Lung (tissue), 12 donors: ENCODE results near the gene NKAIN2. TPM values are rescaled to one million over a fixed set of nuclear protein-coding genes. Genes with fewer than 3 reads are reported as not detected.
"Not testable (repeated sequence)": the region's sequence is repeated elsewhere in the genome, so short reads cannot be mapped to it uniquely, and the experiment has no call there.

Experiments used
- ATAC-seq: fragments of 200-7000 bp; cut with Tn5 transposase; one replicate; pipeline ENCODE4 v1.9.1; 2020; ENCODE audit warnings: moderate number of reproducible peaks; ENCODE audit not compliant: insufficient read depth, low FRiP score
- DNase-seq, 3 donors: peaks; one replicate each; pipeline ENCODE4 v3.0.0-alpha.2; 2013 to 2017
- H3K27ac ChIP-seq, 2 donors: one replicate each; pipeline ENCODE4 v1.5.1; 2013; ENCODE audit warnings: mild to moderate bottlenecking in 2 of 2, moderate library complexity in 2 of 2, control low read depth in 1 of 2, inconsistent platforms in 1 of 2, low read depth in 1 of 2, low read length in 1 of 2
- H3K27me3 ChIP-seq, 3 donors: one replicate each; pipeline ENCODE4 v1.5.1; 2013; ENCODE audit warnings: low read length in 2 of 3; ENCODE audit not compliant: control insufficient read depth in 3 of 3, insufficient read depth in 3 of 3
- H3K36me3 ChIP-seq, 4 donors: one replicate each; pipeline ENCODE4 v1.5.1; 2013; ENCODE audit warnings: low read length in 4 of 4, mild to moderate bottlenecking in 1 of 4, moderate library complexity in 1 of 4; ENCODE audit not compliant: control insufficient read depth in 4 of 4, insufficient read depth in 4 of 4
- H3K4me1 ChIP-seq, 5 donors: one replicate each; pipeline ENCODE4 v1.5.1; 2013; ENCODE audit warnings: low read length in 5 of 5, mild to moderate bottlenecking in 2 of 5, moderate library complexity in 1 of 5; ENCODE audit not compliant: control insufficient read depth in 5 of 5, insufficient read depth in 5 of 5
- H3K4me3 ChIP-seq: one replicate; pipeline ENCODE4 v1.5.1; 2013; ENCODE audit warnings: mild to moderate bottlenecking, control low read depth, moderate library complexity
- H3K9ac ChIP-seq, 2 donors: one replicate each; pipeline ENCODE4 v1.5.1; 2013; ENCODE audit warnings: low read length in 2 of 2, control low read depth in 1 of 2; ENCODE audit not compliant: insufficient read depth in 1 of 2
- H3K9me3 ChIP-seq, 4 donors: one replicate each; pipeline ENCODE4 v1.5.1; 2013; ENCODE audit warnings: low read length in 3 of 4, mild to moderate bottlenecking in 1 of 4, moderate library complexity in 1 of 4; ENCODE audit not compliant: control insufficient read depth in 4 of 4, insufficient read depth in 3 of 4
- WGBS, 2 donors: extraction: QIAGEN DNeasy Blood & Tissue Kit; methylation state at CpG; one replicate each; pipeline ENCODE4 v1.1.7; 2013; 5-methylcytosine and 5-hydroxymethylcytosine counted together
- polyA plus RNA-seq, 2 donors: library from polyadenylated mRNA; stranded (reverse); fragments of 200-250 nt; gene quantifications; one replicate each; pipeline ENCODE4 v1.2.1, GENCODE V29; 2013
- total RNA-seq, 2 donors: library from RNA; depleted of rRNA in 1 of 2; stranded (reverse); fragments of >200 nt in 1 of 2; gene quantifications; one replicate each; pipeline ENCODE4 v1.2.1, GENCODE V29; 2014 to 2021
- TF ChIP-seq, protein P1 (sequence below): IDR thresholded peaks from 2 replicates; pipeline ENCODE4 v1.5.1; 2012; ENCODE audit warnings: mild to moderate bottlenecking; ENCODE audit errors: control extremely low read depth, extremely low read depth
- donor health status: control.
- donor health status: control.
- donor health status: Bipolar disorder and iron deficiency.
- donor health status: healthy.
- donor health status: DM: yes; HTN: yes; CAD: no.

Gene NKAIN2
- total and polyA plus RNA-seq, 4 donors, result 0.01 to 4.4 TPM; not detected in 2

DNA sequence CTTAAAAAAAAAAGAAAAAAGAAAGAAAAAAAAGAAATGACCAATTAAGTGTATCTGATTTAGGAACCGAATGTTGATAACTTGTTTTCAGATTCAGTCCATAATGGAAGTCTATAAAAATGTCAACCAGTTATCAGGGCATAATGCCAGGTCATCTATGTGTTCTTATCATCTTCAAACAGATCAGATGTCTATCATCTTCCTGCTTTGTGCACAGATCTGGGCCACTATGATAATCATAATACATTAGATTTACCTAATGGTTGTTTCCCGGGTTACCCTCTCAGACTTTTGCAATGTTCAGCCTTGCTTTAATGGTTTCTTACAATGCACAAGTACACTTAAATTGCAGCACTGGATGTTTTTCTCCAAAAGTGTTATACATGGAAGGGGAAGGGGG lies 100.6 kb downstream of the NKAIN2 start:
- no peak for ATAC-seq
- no peak for DNase-seq
- Histone ChIP-seq H3K4me1 (no peaks in the 10 kb centered on the region), H3K36me3 (no peaks in the 10 kb centered on the region), H3K9ac (no peak overlapping the region), H3K9me3 (peaks cover 0 to 2% (median 0%) of the 10 kb centered on the region in 4 donors), H3K27ac (no peak overlapping the region), H3K27me3 (no peaks in the 10 kb centered on the region), H3K4me3 (no peak overlapping the region)
- 56 to 60% methylated on average over 2 of the region's 2 CpGs for WGBS, 2 donors
- TF ChIP-seq, protein P1, sequence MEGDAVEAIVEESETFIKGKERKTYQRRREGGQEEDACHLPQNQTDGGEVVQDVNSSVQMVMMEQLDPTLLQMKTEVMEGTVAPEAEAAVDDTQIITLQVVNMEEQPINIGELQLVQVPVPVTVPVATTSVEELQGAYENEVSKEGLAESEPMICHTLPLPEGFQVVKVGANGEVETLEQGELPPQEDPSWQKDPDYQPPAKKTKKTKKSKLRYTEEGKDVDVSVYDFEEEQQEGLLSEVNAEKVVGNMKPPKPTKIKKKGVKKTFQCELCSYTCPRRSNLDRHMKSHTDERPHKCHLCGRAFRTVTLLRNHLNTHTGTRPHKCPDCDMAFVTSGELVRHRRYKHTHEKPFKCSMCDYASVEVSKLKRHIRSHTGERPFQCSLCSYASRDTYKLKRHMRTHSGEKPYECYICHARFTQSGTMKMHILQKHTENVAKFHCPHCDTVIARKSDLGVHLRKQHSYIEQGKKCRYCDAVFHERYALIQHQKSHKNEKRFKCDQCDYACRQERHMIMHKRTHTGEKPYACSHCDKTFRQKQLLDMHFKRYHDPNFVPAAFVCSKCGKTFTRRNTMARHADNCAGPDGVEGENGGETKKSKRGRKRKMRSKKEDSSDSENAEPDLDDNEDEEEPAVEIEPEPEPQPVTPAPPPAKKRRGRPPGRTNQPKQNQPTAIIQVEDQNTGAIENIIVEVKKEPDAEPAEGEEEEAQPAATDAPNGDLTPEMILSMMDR, result no peak

DNA sequence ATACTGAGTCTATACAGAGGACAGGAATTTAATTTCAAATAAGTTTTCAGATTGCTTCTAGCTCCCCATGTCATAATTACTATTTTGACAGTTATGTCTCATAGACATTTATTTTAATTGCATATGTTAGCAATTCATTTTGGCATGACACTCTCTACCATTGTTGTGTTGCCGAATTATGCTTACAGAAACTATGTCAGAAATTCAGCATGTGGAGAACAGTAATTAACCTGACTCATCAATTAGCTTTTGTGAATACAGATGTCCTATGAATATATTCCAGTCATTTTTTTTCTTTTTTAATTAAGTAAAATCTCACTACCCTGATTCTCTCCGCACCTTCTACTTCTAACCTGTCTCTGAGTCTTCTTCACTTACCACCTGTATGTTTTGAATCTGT lies 105.1 kb downstream of the NKAIN2 start:
- H3K36me3 ChIP-seq, result no peaks in the 10 kb centered on the region
- no peaks in the 10 kb centered on the region for H3K4me1 ChIP-seq
- H3K9me3 ChIP-seq, result no peaks in the 10 kb centered on the region
- H3K9ac ChIP-seq, result no peak overlapping the region
- DNase-seq (no peak), ATAC-seq (no peak)
- H3K4me3 ChIP-seq, result no peak overlapping the region
- no peaks in the 10 kb centered on the region for H3K27me3 ChIP-seq
- WGBS, 2 donors, result 90 to 94% methylated on average over 2 of the region's 2 CpGs
- no peak overlapping the region for H3K27ac ChIP-seq
- TF ChIP-seq, protein P1, result no peak

DNA sequence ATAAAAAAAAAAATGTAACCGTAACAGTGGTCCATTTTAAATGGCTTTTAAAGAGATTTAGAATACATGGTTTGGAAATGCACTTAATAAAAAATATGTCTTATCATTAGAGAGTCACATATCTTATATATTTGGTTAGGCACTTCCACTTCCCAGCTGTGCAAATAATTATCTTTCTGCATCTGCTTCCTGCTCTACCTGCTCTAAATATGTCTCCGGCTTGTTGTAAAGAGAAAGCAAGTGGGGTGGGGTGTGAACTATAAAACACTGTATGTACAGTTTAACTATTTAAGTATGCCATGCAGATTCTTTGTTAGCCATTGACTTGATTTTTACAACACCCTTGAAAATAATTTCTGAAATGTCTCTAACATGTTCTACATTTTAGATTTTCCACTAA lies 106.3 kb downstream of the NKAIN2 start:
- Histone ChIP-seq H3K4me3 (no peak overlapping the region), H3K27me3 (no peaks in the 10 kb centered on the region), H3K9ac (no peak overlapping the region), H3K27ac (no peak overlapping the region), H3K9me3 (no peaks in the 10 kb centered on the region), H3K36me3 (no peaks in the 10 kb centered on the region), H3K4me1 (no peaks in the 10 kb centered on the region)
- ATAC-seq (no peak), DNase-seq (no peak)
- TF ChIP-seq, protein P1, result no peak
- WGBS, 2 donors, result 35 to 45% methylated on average over 2 of the region's 2 CpGs

DNA sequence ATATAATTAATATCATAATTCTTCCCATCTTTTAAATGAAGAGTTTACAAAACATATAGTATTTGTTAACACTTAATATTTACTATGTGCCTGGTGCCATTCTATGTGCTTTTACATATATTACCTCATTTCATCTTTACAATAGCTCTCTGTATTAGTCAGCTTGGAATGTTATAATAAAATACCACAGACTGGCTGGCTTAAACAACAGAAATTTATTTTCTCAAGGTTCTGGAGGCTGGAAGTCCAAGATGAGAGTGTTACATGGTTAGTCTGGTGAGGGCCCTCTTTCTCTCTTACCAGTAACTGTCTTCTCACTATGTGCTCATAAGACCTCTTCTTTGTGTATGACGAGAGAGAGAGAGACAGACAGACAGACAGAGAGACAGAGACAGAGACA lies 110.2 kb downstream of the NKAIN2 start:
- H3K27ac ChIP-seq, result no peak overlapping the region
- H3K4me3 ChIP-seq, result no peak overlapping the region
- no peak for DNase-seq
- H3K27me3 ChIP-seq, result no peaks in the 10 kb centered on the region
- WGBS, 2 donors, result 83 to 94% methylated on average over 1 of the region's 1 CpG
- no peaks in the 10 kb centered on the region for H3K4me1 ChIP-seq
- no peak overlapping the region for H3K9ac ChIP-seq
- no peaks in the 10 kb centered on the region for H3K9me3 ChIP-seq
- TF ChIP-seq, protein P1, result no peak
- no peak for ATAC-seq
- no peaks in the 10 kb centered on the region for H3K36me3 ChIP-seq

DNA sequence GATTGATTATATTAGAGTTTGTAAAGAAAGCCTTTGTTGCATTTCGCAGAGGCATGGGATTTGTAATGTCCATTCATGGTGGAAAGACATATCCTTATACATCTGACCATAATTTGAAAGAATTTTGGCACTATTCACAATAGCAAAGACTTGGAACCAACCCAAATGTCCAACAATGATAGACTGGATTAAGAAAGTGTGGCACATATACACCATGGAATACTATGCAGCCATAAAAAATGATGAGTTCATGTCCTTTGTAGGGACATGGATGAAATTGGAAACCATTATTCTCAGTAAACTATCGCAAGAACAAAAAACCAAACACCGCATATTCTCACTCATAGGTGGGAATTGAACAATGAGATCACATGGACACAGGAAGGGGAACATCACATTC lies 119.7 kb downstream of the NKAIN2 start:
- H3K36me3 ChIP-seq, ATAC-seq, H3K4me1 ChIP-seq, H3K9ac ChIP-seq, H3K27ac ChIP-seq, DNase-seq, H3K4me3 ChIP-seq, H3K27me3 ChIP-seq, H3K9me3 ChIP-seq: not testable (repeated sequence)
- WGBS, 2 donors, result 91 to 94% methylated on average over 1 of the region's 3 CpGs
